ENCODE results near the gene DPM3. TPM values are rescaled to one million over a fixed set of nuclear protein-coding genes. Genes with fewer than 3 reads are reported as not detected.

DPM3 gene
- total and polyA plus RNA-seq, 2 of the 13 experiments (the other 11 are each of a cell fraction or from before 2014, with no cell fraction given) = 23.2 to 53.4 TPM

DNA sequence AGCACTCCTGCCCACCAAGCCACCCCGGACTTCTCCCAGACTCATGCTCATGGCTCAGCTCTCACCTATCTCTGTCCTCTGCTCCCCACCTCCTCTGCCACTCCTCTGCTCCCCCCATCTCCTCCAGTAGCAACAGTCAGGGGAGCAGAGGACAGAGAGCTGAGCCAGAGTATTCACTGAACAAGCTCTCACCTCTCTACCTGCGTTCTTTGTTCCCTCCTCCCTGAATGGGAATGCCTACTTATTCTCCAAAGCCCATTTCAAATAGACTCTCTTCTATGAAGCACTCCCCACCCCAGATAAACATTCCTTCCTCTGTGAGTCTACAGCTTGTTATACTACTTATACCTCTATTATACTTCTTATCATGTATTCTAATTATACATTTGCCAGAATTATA, 19.1 kb downstream of the DPM3 start:
- H3K27ac ChIP-seq (ENCODE audit: extremely low read length, insufficient read depth, low read length) = no peak overlapping the region
- FAIRE-seq = no peak
- no peaks in the 10 kb centered on the region for H3K36me3 ChIP-seq (replicated peaks in 1 of 2; ENCODE audit: control insufficient read depth in 1 of 2, insufficient read depth in 2 of 2, low read length in 2 of 2)
- in situ Hi-C loops (cut with HindIII; ENCODE audit: extremely low pct_ligation_motif_present, low pct_unique_long_range_greater_than_20kb) (no loop called here), intact Hi-C loops (cut with micrococcal nuclease; ENCODE audit: unreplicated experiment) (no loop called here)
- no peak overlapping the region for H3K4me3 ChIP-seq (replicated peaks in 1 of 3; ENCODE audit: insufficient read depth in 1 of 3, low read depth in 2 of 3, low read length in 3 of 3)
- ChIA-PET CTCF (ENCODE audit: low intra/inter-chr PET ratio, low total read pairs) (no interaction called here), POLR2A (no interaction called here)
- H2AFZ ChIP-seq (ENCODE audit: low read length) = no peak overlapping the region
- peaks cover 36% of the 10 kb centered on the region for H3K4me1 ChIP-seq (ENCODE audit: insufficient read depth, low read length)
- no peaks in the 10 kb centered on the region for H3K9me3 ChIP-seq (ENCODE audit: low read length)
- H3K9ac ChIP-seq (ENCODE audit: insufficient read depth, low read depth, low read length) = no peak overlapping the region
- no peak for ATAC-seq
- H3K27me3 ChIP-seq (ENCODE audit: control insufficient read depth in 1 of 2, insufficient read depth in 2 of 2, low read length in 2 of 2) = peaks cover 0 to 5% of the 10 kb centered on the region in 2 experiments; a peak in 1 of 5 replicates
- DNase-seq (ENCODE audit: low spot score) = no peak
- TF ChIP-seq SRSF4 (IDR thresholded peaks at IDR 0.05; ENCODE audit: low read depth, low read length, poor library complexity, severe bottlenecking) (no peak), PBX3 (CRISPR knock-in tag; IDR thresholded peaks at IDR 0.05; ENCODE audit: borderline replicate concordance) (no peak), ZNF704 (CRISPR knock-in tag; IDR thresholded peaks at IDR 0.05; ENCODE audit: borderline replicate concordance) (no peak), SRSF1 (optimal IDR thresholded peaks at IDR 0.05; ENCODE audit: low read depth, low read length) (no peak), SP140L (CRISPR knock-in tag; IDR thresholded peaks at IDR 0.05; ENCODE audit: borderline replicate concordance) (no peak), TBP (CRISPR knock-in tag; IDR thresholded peaks at IDR 0.05) (no peak), MTERF4 (CRISPR knock-in tag; IDR thresholded peaks at IDR 0.05) (no peak), TBX3 (IDR thresholded peaks at IDR 0.05; ENCODE audit: borderline replicate concordance) (no peak), ZNF598 (CRISPR knock-in tag; IDR thresholded peaks at IDR 0.05; ENCODE audit: borderline replicate concordance) (no peak), ZSCAN25 (CRISPR knock-in tag; IDR thresholded peaks at IDR 0.05) (no peak), HOXA3 (CRISPR knock-in tag; IDR thresholded peaks at IDR 0.05) (no peak), KMT2B (CRISPR knock-in tag; IDR thresholded peaks at IDR 0.05) (no peak)
- TF ChIP-seq, protein P1, sequence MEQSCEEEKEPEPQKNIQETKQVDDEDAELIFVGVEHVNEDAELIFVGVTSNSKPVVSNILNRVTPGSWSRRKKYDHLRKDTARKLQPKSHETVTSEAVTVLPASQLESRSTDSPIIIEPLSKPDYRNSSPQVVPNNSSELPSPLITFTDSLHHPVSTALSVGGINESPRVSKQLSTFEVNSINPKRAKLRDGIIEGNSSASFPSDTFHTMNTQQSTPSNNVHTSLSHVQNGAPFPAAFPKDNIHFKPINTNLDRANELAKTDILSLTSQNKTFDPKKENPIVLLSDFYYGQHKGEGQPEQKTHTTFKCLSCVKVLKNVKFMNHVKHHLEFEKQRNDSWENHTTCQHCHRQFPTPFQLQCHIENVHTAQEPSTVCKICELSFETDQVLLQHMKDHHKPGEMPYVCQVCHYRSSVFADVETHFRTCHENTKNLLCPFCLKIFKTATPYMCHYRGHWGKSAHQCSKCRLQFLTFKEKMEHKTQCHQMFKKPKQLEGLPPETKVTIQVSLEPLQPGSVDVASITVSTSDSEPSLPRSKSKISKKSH (CRISPR knock-in tag; IDR thresholded peaks at IDR 0.05; ENCODE audit: borderline replicate concordance) = no peak
- H4K20me1 ChIP-seq (ENCODE audit: insufficient read depth, low read length) = no peaks in the 10 kb centered on the region
- no peak overlapping the region for H3K4me2 ChIP-seq (ENCODE audit: low read depth, low read length)
- WGBS (ENCODE audit: low lambda C conversion rate) = 75% methylated on average over 2 of the region's 2 CpGs
- peaks cover 9% of the 10 kb centered on the region for H3K79me2 ChIP-seq (ENCODE audit: insufficient read depth, low read length)
- no TSS peak for BruUV-seq (replicated peaks)
